BJ (cell line): ENCODE results near the gene PRRC2C. TPM values are rescaled to one million over a fixed set of nuclear protein-coding genes. Genes with fewer than 3 reads are reported as not detected.

ENCODE experiments used
- CTCF ChIA-PET: fragments of 350-600 bp; formaldehyde crosslinking; extraction: SDS; loops from one replicate; lab custom pipeline; 2021; ENCODE audit warnings: antibody characterized with exemption, inconsistent platforms; lab: Yijun Ruan, JAX
- POLR2A ChIA-PET: fragments of 300-600 bp; sonication (Branson Sonifier 250); formaldehyde crosslinking; extraction: SDS; loops from one replicate; lab custom pipeline; 2021; ENCODE audit warnings: antibody characterized with exemption; lab: Charles Lee
- DNase-seq: peaks from one replicate; pipeline ENCODE4 v3.0.0-alpha.2; 2011; ENCODE audit warnings: low read depth
- H3K27me3 ChIP-seq: 2 replicates; pipeline ENCODE4 v1.6.0; 2011; ENCODE audit warnings: low read length; ENCODE audit not compliant: control insufficient read depth, insufficient read depth
- H3K36me3 ChIP-seq: 2 replicates; pipeline ENCODE4 v1.5.1; 2011; ENCODE audit warnings: low read length; ENCODE audit not compliant: control insufficient read depth, insufficient read depth
- H3K4me3 ChIP-seq: 2 replicates; pipeline ENCODE4 v1.5.1; 2011; ENCODE audit warnings: low read depth, mild to moderate bottlenecking, control low read depth, low read length
- polyA plus RNA-seq: library from polyadenylated mRNA; depleted of rRNA; stranded (reverse); fragments of >200 nt; gene quantifications from 2 replicates; pipeline ENCODE4 v1.2.3, GENCODE V29; 2011
- TF ChIP-seq, protein P1 (sequence below): IDR thresholded peaks from 2 replicates; pipeline ENCODE4 v1.5.1; 2011; ENCODE audit warnings: low read depth, mild to moderate bottlenecking, control low read depth, inconsistent platforms, low read length, moderate library complexity; ENCODE audit not compliant: insufficient read depth

Gene PRRC2C
- polyA plus RNA-seq, 1 experiment, result 27.2 TPM

- ChIA-PET CTCF (interaction anchor here (1.3 to 1.4 kb wide), 2 partner anchors 9 to 12 kb away, joined by 3 read pairs; no protein-coding TSS in a partner anchor), POLR2A (no interaction called here)
- DNase-seq, result no peak
- H3K36me3 ChIP-seq, result no peaks in the 10 kb centered on the region
- H3K4me3 ChIP-seq, result no peak overlapping the region
- TF ChIP-seq, protein P1, sequence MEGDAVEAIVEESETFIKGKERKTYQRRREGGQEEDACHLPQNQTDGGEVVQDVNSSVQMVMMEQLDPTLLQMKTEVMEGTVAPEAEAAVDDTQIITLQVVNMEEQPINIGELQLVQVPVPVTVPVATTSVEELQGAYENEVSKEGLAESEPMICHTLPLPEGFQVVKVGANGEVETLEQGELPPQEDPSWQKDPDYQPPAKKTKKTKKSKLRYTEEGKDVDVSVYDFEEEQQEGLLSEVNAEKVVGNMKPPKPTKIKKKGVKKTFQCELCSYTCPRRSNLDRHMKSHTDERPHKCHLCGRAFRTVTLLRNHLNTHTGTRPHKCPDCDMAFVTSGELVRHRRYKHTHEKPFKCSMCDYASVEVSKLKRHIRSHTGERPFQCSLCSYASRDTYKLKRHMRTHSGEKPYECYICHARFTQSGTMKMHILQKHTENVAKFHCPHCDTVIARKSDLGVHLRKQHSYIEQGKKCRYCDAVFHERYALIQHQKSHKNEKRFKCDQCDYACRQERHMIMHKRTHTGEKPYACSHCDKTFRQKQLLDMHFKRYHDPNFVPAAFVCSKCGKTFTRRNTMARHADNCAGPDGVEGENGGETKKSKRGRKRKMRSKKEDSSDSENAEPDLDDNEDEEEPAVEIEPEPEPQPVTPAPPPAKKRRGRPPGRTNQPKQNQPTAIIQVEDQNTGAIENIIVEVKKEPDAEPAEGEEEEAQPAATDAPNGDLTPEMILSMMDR, result no peak
- no peaks in the 10 kb centered on the region for H3K27me3 ChIP-seq
These were observed 27.9 kb upstream of the PRRC2C start for GRCh38 chr1:171457412-171457811.

GRCh38 chr1:171460018-171460620 is 25.2 kb upstream of the PRRC2C start:
- no peak for DNase-seq
- CTCF ChIA-PET, result interaction anchor here (0.7 kb wide), 1 partner anchor 117 kb away, joined by 3 read pairs; no protein-coding TSS in a partner anchor

DNA sequence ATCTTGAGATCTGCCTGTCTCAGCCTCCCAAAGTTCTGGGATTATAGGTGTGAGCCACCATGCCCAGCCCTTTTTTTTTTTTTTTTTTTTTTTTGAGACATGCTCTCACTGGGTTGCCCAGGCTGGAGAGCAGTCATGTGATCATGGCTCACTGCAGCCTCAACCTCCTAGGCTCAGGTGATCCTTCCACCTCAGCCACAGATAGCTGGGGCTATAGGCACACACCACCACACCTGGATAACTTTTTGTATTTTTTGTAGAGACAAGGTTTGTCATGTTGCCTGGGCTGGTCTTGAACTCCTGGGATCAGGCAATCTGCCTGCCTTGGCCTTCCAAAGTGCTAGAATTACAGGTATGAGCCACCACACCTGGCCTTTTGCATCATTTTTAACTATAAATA is 17.7 kb upstream of the PRRC2C start:
- Histone ChIP-seq H3K4me3 (no peak overlapping the region), H3K36me3 (no peaks in the 10 kb centered on the region), H3K27me3 (no peaks in the 10 kb centered on the region)
- DNase-seq, result no peak
- ChIA-PET POLR2A (no interaction called here), CTCF (interaction anchor here (1.2 kb wide), 1 partner anchor 11 kb away, joined by 3 read pairs; no protein-coding TSS in a partner anchor)
- TF ChIP-seq, protein P1, result no peak

More at GRCh38 chr1:171460018-171460620, 25.2 kb upstream of the PRRC2C start:
- Histone ChIP-seq H3K27me3 (no peaks in the 10 kb centered on the region), H3K4me3 (no peak overlapping the region), H3K36me3 (no peaks in the 10 kb centered on the region)
- TF ChIP-seq, protein P1, result no peak
- POLR2A ChIA-PET, result no interaction called here

- POLR2A ChIA-PET, result no interaction called here
- H3K36me3 ChIP-seq, result no peaks in the 10 kb centered on the region
- H3K4me3 ChIP-seq, result no peak overlapping the region
- CTCF ChIA-PET, result interaction anchor here (1.2 to 1.8 kb wide), 3 partner anchors 11 to 17 kb away, joined by 3 to 4 read pairs (median 3); no protein-coding TSS in a partner anchor
- DNase-seq, result no peak
- TF ChIP-seq, protein P1, result no peak
- H3K27me3 ChIP-seq, result no peaks in the 10 kb centered on the region
These were observed 17.1 kb upstream of the PRRC2C start for GRCh38 chr1:171468120-171468750.

DNA sequence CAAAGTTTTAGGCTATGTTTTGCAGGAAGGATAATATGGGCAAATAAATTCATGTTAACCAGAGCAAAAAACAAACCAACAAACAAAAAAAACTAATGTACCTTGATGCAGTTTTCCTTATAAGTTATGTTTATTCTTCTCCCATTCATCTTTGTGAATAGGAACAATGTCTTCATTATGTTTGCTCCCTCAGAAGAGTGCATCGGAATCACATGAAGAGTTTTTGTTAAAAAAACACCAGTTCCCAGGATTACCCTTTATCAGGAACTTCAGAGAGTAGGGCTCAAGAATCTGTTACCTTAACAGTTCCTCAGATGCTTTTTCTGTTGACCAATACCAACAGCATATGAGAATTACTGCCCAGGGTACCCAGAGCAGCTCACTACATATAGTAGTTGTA is 14.6 kb upstream of the PRRC2C start:
- DNase-seq, result no peak
- no peaks in the 10 kb centered on the region for H3K36me3 ChIP-seq
- TF ChIP-seq, protein P1, result no peak
- H3K27me3 ChIP-seq, result no peaks in the 10 kb centered on the region
- ChIA-PET POLR2A (no interaction called here), CTCF (interaction anchor here (1.4 to 1.5 kb wide), 2 partner anchors 11 to 14 kb away, joined by 3 to 4 read pairs; partner anchors contain the start of gene PRRC2C)
- no peak overlapping the region for H3K4me3 ChIP-seq
